Activated CD4-positive, alpha-beta T cell treated with anti-CD3 and anti-CD28 coated beads, Interleukin-2, Interleukin-4, amounts not matched to agents 100 ng/mL and 50 ng/mL, durations not matched to agents 16 hours and 8 hours (primary cell): ENCODE data around the gene TSHR.
A peak's percentile ranks its signal among the peaks of the same experiment; 100 is the strongest.

Experiments
- DNase-seq: peaks from one replicate; pipeline ENCODE4 v3.0.0-alpha.2; 2020; ENCODE audit warnings: low spot score

TSHR gene

GRCh38 chr14:81177225-81177624 lies 221.8 kb downstream of the TSHR start:
- DNase-seq, result no peak

DNA sequence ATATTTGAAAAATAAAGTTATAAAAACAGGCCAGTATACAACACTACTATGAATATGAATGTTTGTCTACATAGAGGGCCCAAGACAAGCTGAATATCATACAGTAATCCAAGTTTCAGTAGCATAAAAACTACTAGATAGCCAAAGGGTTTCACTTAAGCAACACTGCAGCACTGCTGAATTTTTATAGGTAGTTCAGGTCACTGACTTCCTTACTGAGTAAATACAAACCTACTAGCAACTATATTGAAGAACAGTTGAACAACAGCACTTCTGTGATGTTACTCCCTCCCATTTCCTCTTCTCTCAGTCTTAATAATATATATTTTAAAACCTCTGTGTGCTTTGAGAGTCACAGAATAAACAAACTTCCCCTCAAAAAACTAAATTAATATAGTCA lies 222.6 kb downstream of the TSHR start:
- no peak for DNase-seq

DNA sequence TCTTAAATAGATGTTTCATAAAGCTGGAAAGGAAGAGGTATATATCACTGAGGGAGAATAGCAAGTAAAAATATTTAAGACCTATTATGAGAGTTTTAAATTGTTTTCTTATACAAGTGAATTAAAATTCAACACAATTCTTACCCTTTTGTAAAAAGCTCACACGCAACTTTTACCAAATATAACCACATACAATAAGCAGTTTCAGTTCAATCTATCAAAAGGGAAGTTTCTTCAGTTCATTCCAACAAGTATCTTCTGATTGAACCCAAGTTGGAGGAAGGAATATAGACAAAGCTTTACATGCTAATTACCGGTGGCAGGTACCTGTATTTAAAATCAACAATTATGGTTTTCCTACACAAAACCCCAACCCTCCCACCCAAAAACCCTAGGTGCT lies 224.2 kb downstream of the TSHR start:
- no peak for DNase-seq

- no peak for DNase-seq
These were observed 232.6 kb downstream of the TSHR start for GRCh38 chr14:81187832-81188522.

- DNase-seq, result no peak
These were observed 237.2 kb downstream of the TSHR start for GRCh38 chr14:81192594-81192993.

GRCh38 chr14:81193924-81194633 lies 238.7 kb downstream of the TSHR start:
- peak; percentile 45 for DNase-seq
